CD14-positive monocyte (primary cell): ENCODE data around the gene DSTYK. TPM values are rescaled to one million over a fixed set of nuclear protein-coding genes. Genes with fewer than 3 reads are reported as not detected.

ENCODE experiments used
- DNase-seq, 3 donors: peaks; one replicate each; pipeline ENCODE4 v3.0.0-alpha.2; 2011 to 2022
- H2AFZ ChIP-seq: 2 replicates; pipeline ENCODE4 v1.6.0; 2012; ENCODE audit warnings: mild to moderate bottlenecking, low read depth, low read length, inconsistent platforms; ENCODE audit not compliant: insufficient read depth, poor library complexity, severe bottlenecking
- H3K27ac ChIP-seq, 2 donors: 1 replicate in 1 of 2; 2 replicates in 1 of 2; pipeline ENCODE4 v1.5.1; 2012 to 2013; ENCODE audit warnings: low read length in 2 of 2, control low read depth in 1 of 2, inconsistent platforms in 1 of 2, low read depth in 1 of 2, mild to moderate bottlenecking in 1 of 2
- H3K27me3 ChIP-seq, 2 donors: one replicate each; pipeline versions ENCODE4 v1.6.0 to v1.6.1; 2011 to 2013; ENCODE audit warnings: low read length in 2 of 2; ENCODE audit not compliant: control insufficient read depth in 2 of 2, insufficient read depth in 2 of 2
- H3K36me3 ChIP-seq, 2 donors: replicated peaks in 1 of 2; 1 replicate in 1 of 2; 2 replicates in 1 of 2; pipeline versions ENCODE4 v1.5.1 to v1.6.1; 2012 to 2013; ENCODE audit warnings: low read length in 2 of 2, control low read depth in 1 of 2, inconsistent platforms in 1 of 2, mild to moderate bottlenecking in 1 of 2; ENCODE audit not compliant: insufficient read depth in 2 of 2, control insufficient read depth in 1 of 2
- H3K4me1 ChIP-seq, 2 donors: 1 replicate in 1 of 2; 2 replicates in 1 of 2; pipeline versions ENCODE4 v1.5.1 to v1.6.1; 2012 to 2013; ENCODE audit warnings: low read length in 2 of 2, control low read depth in 1 of 2, inconsistent platforms in 1 of 2, mild to moderate bottlenecking in 1 of 2, moderate library complexity in 1 of 2; ENCODE audit not compliant: insufficient read depth in 2 of 2, control insufficient read depth in 1 of 2
- H3K4me2 ChIP-seq: replicated peaks from 2 replicates; pipeline ENCODE3; 2012; ENCODE audit warnings: low read length, moderate library complexity, mild to moderate bottlenecking; ENCODE audit not compliant: poor library complexity, severe bottlenecking; ENCODE audit errors: extremely low read depth
- H3K4me3 ChIP-seq, 3 experiments: fragments of 200-600 bp in 1 of 3; sonication (generic) in 1 of 3; replicated peaks in 1 of 3; 1 replicate in 2 of 3; 2 replicates in 1 of 3; pipeline ENCODE4 v1.5.1; 2011 to 2013; ENCODE audit warnings: low read length in 3 of 3, mild to moderate bottlenecking in 3 of 3, control low read depth in 2 of 3, low read depth in 2 of 3, inconsistent platforms in 1 of 3, moderate library complexity in 1 of 3
- H3K79me2 ChIP-seq: 2 replicates; pipeline ENCODE4 v1.6.0; 2012; ENCODE audit warnings: mild to moderate bottlenecking, control low read depth, inconsistent platforms, low read length, moderate library complexity; ENCODE audit not compliant: insufficient read depth
- H3K9ac ChIP-seq: 2 replicates; pipeline ENCODE4 v1.6.0; 2017; ENCODE audit warnings: low read length, mild to moderate bottlenecking; ENCODE audit not compliant: insufficient read depth, poor library complexity, severe bottlenecking
- H3K9me3 ChIP-seq, 2 donors: replicated peaks in 1 of 2; 1 replicate in 1 of 2; 2 replicates in 1 of 2; pipeline versions ENCODE4 v1.5.1 to v1.6.1; 2012 to 2013; ENCODE audit warnings: low read length in 2 of 2, control low read depth in 1 of 2; ENCODE audit not compliant: control insufficient read depth in 1 of 2, insufficient read depth in 1 of 2
- H4K20me1 ChIP-seq: 2 replicates; pipeline ENCODE4 v1.6.0; 2012; ENCODE audit warnings: mild to moderate bottlenecking, low read length, control low read depth, moderate library complexity; ENCODE audit not compliant: insufficient read depth
- H3K27ac Mint-ChIP-seq, 7 donors: one replicate each; pipeline ENCODE4 v1.8.0; 2020; ENCODE audit warnings: mild to moderate bottlenecking in 7 of 7, mixed read lengths in 7 of 7, moderate library complexity in 6 of 7, inconsistent platforms in 2 of 7
- H3K27me3 Mint-ChIP-seq, 3 donors: one replicate each; pipeline ENCODE4 v1.8.0; 2021 to 2022; ENCODE audit warnings: low read depth in 3 of 3, mild to moderate bottlenecking in 3 of 3, mixed read lengths in 3 of 3, moderate library complexity in 3 of 3, inconsistent platforms in 1 of 3
- H3K36me3 Mint-ChIP-seq, 2 donors: one replicate each; pipeline ENCODE4 v1.8.0; 2020; ENCODE audit warnings: mixed read lengths in 2 of 2, inconsistent platforms in 1 of 2, mild to moderate bottlenecking in 1 of 2
- H3K4me1 Mint-ChIP-seq: one replicate; pipeline ENCODE4 v1.8.0; 2020; ENCODE audit warnings: mild to moderate bottlenecking, mixed read lengths
- H3K4me3 Mint-ChIP-seq, 2 donors: one replicate each; pipeline ENCODE4 v1.8.0; 2020; ENCODE audit warnings: mild to moderate bottlenecking in 2 of 2, mixed read lengths in 2 of 2, moderate library complexity in 1 of 2
- H3K9me3 Mint-ChIP-seq, 7 donors: one replicate each; pipeline ENCODE4 v1.8.0; 2020 to 2022; ENCODE audit warnings: mixed read lengths in 7 of 7, mild to moderate bottlenecking in 6 of 7, moderate library complexity in 6 of 7, inconsistent platforms in 2 of 7
- CTCF ChIP-seq: fragments of 200-600 bp; IDR thresholded peaks from one replicate; pipeline ENCODE4 v1.8.0; 2022; ENCODE audit warnings: antibody characterized with exemption, mild to moderate bottlenecking
- WGBS: methylation state at CpG from one replicate; pipeline ENCODE4 v1.1.5; 2013; ENCODE audit warnings: missing lambda C conversion rate; ENCODE audit not compliant: insufficient coverage; 5-methylcytosine and 5-hydroxymethylcytosine counted together
- intact Hi-C, 2 donors: fragments of 100-400 bp; cut with micrococcal nuclease; formaldehyde crosslinking; loops; one replicate each; pipeline versions ENCODE4 v1.15.0 to v1.15.1; 2023
- polyA plus RNA-seq, 3 donors: library from polyadenylated mRNA; depleted of rRNA in 1 of 3; unstranded in 2 of 3; stranded (reverse) in 1 of 3; fragments of 300-500 nt in 2 of 3; fragments of >200 nt in 1 of 3; fragmentation: Illumina TruSeq in 2 of 3; gene quantifications; 1 replicate in 2 of 3; 2 replicates in 1 of 3; pipeline ENCODE4 v1.2.3, GENCODE V29; 2012 to 2021

Gene DSTYK
- polyA plus RNA-seq, 3 donors, result 2.9 to 6.5 (median 3.8) TPM

- Histone ChIP-seq H4K20me1 (peaks cover 23% of the 10 kb centered on the region), H3K9me3 (no peaks in the 10 kb centered on the region), H3K27ac (no peak overlapping the region), H3K27me3 (no peaks in the 10 kb centered on the region), H3K79me2 (peaks cover 10% of the 10 kb centered on the region), H3K4me2 (no peak overlapping the region), H3K4me1 (no peaks in the 10 kb centered on the region), H3K4me3 (no peak overlapping the region), H3K36me3 (peaks cover 47 to 92% of the 10 kb centered on the region in 2 donors), H2AFZ (no peak overlapping the region), H3K9ac (no peak overlapping the region)
- Mint-ChIP-seq H3K4me3 (no peak overlapping the region), H3K4me1 (no peaks in the 10 kb centered on the region), H3K27me3 (no peaks in the 10 kb centered on the region), H3K9me3 (no peaks in the 10 kb centered on the region), H3K36me3 (peaks cover 71 to 78% of the 10 kb centered on the region in 2 donors), H3K27ac (peak overlapping the region in 1 of 7 donors; percentile 21)
- intact Hi-C loops, result no loop called here
- no peak for TF ChIP-seq CTCF
- 95% methylated on average over 4 of the region's 10 CpGs for WGBS
- DNase-seq, result no peak
These were observed 42.3 kb downstream of the DSTYK start for GRCh38 chr1:205169248-205169647.

GRCh38 chr1:205168291-205168690 lies 43.2 kb downstream of the DSTYK start:
- Histone ChIP-seq H3K4me1 (no peaks in the 10 kb centered on the region), H3K36me3 (peaks cover 56 to 97% of the 10 kb centered on the region in 2 donors), H3K4me3 (no peak overlapping the region), H3K4me2 (no peak overlapping the region), H4K20me1 (peaks cover 23% of the 10 kb centered on the region), H3K27ac (no peak overlapping the region), H2AFZ (no peak overlapping the region), H3K27me3 (no peaks in the 10 kb centered on the region), H3K9me3 (no peaks in the 10 kb centered on the region), H3K79me2 (peaks cover 10% of the 10 kb centered on the region), H3K9ac (no peak overlapping the region)
- peaks cover 79 to 88% of the 10 kb centered on the region in 2 donors for H3K36me3 Mint-ChIP-seq
- H3K27me3 Mint-ChIP-seq, result no peaks in the 10 kb centered on the region
- TF ChIP-seq CTCF, result no peak
- H3K4me1 Mint-ChIP-seq, result no peaks in the 10 kb centered on the region
- no peak overlapping the region for H3K4me3 Mint-ChIP-seq
- no peaks in the 10 kb centered on the region for H3K9me3 Mint-ChIP-seq
- no peak for DNase-seq
- intact Hi-C loops, result no loop called here
- no CpG with 5 or more reads among the region's 1 CpG for WGBS
- no peak overlapping the region for H3K27ac Mint-ChIP-seq
